ENCODE measurements around the gene USP25.

USP25 gene

DNA sequence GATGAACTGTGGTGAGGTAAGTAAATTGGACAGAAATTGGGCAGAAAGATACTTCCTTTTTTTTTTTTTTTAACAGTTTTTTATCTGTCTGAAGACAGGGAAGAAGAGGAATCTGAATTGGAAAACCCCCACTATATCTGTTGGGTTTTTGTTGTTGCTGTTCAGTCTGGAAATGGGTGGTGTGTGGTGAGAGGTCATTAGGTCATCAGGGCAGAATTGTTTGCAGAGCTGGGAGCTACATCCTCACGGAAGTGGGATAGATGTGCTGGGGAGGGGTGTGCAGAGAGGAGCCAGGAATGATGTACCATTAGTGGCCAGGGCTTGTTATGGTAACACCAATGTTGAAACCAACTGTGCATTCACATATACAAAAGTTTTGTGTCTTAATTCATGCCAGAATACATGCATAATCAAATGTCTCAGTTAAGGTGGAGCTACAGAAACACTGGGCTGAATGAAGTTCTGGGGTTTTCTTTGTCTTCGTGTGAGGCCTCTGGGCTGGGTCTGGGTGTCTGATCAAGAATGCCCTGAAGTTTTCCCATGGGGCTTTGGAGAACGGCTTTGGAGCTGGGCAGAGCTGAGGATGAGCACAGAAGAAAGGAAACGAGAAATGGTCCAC is 12.4 kb downstream of the USP25 start:
- no peak for DNase-seq (ENCODE audit: low spot score)
- no peak overlapping the region for H3K27ac ChIP-seq
- TF ChIP-seq, protein P1, sequence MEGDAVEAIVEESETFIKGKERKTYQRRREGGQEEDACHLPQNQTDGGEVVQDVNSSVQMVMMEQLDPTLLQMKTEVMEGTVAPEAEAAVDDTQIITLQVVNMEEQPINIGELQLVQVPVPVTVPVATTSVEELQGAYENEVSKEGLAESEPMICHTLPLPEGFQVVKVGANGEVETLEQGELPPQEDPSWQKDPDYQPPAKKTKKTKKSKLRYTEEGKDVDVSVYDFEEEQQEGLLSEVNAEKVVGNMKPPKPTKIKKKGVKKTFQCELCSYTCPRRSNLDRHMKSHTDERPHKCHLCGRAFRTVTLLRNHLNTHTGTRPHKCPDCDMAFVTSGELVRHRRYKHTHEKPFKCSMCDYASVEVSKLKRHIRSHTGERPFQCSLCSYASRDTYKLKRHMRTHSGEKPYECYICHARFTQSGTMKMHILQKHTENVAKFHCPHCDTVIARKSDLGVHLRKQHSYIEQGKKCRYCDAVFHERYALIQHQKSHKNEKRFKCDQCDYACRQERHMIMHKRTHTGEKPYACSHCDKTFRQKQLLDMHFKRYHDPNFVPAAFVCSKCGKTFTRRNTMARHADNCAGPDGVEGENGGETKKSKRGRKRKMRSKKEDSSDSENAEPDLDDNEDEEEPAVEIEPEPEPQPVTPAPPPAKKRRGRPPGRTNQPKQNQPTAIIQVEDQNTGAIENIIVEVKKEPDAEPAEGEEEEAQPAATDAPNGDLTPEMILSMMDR (IDR thresholded peaks at IDR 0.05), result no peak
- H3K4me3 ChIP-seq, result no peak overlapping the region

DNA sequence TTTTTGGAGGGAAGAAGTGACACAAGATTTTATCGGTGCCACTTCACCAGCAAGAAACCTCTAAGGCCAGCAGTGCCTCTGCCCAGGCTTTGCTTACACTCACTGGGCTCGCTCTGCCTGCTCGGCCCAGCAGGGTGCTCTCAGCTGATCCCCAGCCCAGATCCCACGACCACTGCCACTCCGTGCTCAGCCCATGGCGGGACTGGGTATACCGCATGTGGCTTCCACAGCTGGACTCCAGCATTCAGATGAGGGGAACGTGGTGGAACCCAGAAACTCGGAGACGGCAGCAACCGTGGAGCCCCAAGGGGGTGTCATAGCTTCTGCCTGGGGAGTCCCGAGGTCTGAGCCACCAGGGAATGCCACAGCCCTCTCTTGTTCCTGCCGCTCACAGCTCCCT is 12.9 kb downstream of the USP25 start:
- DNase-seq (ENCODE audit: low spot score), result no peak
- TF ChIP-seq, protein P1 (IDR thresholded peaks at IDR 0.05), result no peak
- Histone ChIP-seq H3K4me3 (no peak overlapping the region), H3K27ac (no peak overlapping the region)

DNA sequence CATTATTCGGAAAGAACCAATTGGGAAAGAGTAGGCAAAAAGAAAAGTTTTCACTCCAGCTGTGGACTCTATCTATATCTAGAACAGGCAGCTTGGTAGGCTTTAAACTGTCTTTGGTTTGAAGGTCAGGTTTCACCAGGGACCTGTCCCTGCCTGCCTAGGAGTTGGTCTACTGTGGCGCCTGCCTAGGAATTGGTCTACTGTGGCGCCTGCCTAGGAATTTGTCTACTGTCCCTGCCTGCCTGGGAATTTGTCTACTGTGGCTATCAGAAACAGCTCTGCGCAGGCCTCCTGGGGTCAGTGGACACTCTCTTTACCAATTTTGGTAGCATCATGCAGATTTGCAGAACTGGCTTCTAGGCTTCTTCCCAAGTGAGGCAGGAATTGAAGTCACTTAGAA is 13.8 kb downstream of the USP25 start:
- Histone ChIP-seq H3K27ac (no peak overlapping the region), H3K4me3 (no peak overlapping the region)
- TF ChIP-seq, protein P1 (IDR thresholded peaks at IDR 0.05), result no peak
- no peak for DNase-seq (ENCODE audit: low spot score)

DNA sequence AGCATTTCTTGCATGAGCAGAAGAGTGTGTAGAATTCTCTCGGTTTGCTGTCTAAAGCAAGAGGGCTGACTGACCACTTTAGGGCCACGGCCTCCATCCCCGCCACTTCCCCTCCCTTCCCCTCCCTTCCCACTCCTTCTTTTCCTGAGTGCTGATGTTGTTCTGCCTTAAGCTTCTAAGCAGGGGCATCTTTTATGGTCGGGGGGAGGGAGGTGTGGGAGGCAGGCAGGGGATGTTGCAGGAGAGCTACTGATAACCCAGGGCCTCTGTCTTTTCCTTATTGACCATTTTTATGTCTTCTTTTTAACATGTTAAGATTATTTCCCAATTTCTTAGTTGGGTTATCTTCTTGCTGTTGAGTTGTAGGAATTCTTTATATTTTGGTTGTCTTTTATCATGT is 15.1 kb downstream of the USP25 start:
- Histone ChIP-seq H3K4me3 (no peak overlapping the region), H3K27ac (no peak overlapping the region)
- TF ChIP-seq, protein P1 (IDR thresholded peaks at IDR 0.05), result no peak
- no peak for DNase-seq (ENCODE audit: low spot score)

DNA sequence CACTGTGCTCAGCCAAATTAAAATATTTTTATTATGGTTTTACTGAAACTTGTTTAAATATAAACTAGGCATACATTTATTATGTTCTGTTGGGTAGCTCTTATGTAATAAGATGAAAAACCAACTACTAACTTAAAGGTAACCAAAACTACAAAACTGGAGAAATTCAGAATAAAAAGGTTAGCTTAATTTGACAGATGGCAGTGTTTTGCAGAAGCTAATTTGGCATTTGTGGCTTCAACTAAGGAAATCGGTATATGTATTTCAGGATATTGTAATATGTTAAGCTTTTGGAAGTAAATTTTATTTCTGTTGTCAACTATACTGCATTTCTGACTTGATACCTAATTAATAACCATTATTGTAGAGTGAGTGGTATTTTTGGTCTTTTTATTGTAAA is 18.8 kb downstream of the USP25 start:
- no peak overlapping the region for H3K4me3 ChIP-seq

DNA sequence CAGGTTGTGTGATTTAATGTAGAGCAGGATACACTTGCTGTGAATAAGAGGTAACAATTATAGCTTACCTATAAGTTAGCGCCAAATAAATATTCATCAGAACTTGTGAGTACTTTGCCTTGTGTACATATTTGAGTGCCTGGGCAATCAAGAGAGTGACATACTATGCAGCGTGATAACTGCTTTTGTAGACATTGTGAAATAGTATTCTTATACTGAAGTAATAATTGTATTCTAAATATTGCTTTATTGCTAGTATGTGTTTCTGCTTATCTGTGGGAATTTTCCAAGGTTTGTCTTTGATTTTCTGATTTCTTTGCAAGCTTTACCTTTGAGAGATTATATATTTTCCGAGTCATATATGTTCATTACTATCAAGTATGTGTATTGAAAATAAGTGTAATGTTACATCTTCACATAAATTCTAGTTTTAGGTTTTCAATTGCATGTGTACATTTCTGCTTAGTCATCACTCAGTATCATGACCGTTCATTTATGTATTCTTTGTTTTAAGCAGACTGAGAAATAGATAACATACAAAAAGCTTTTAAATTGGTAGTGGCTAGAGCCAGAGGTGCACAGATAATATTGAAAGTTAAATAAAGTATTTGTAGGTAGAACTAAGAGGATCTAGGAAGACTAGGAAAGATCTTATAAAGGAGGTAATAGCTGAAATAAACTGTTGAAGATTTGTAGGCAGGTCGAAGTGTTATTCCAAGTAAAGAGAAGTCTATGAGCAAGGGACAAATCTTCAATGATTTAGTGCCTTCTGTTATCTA is 19.5 kb downstream of the USP25 start:
- TF ChIP-seq, protein P1 (IDR thresholded peaks at IDR 0.05), result no peak
- Histone ChIP-seq H3K4me3 (no peak overlapping the region), H3K27ac (no peak overlapping the region)
- no peak for DNase-seq (ENCODE audit: low spot score)

More for the DNA sequence above, 18.8 kb downstream of the USP25 start:
- TF ChIP-seq, protein P1 (IDR thresholded peaks at IDR 0.05), result no peak
- H3K27ac ChIP-seq, result no peak overlapping the region
- no peak for DNase-seq (ENCODE audit: low spot score)

DNA sequence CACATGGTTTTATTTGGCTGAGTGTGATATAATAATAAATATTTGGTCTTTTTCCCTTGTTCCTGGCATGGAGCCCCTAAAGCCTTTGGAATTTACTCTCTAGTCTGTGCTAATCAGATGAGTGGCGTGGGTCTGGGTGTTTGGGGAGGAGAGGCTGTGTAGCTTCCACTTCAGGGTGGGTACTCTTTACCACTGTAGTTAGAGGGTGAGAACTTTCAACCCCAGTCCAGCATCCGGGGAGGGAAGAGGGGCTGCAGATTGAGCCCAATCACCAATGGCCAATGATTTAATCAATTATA is 20.0 kb downstream of the USP25 start:
- no peak overlapping the region for H3K27ac ChIP-seq
- DNase-seq (ENCODE audit: low spot score), result no peak
- TF ChIP-seq, protein P1 (IDR thresholded peaks at IDR 0.05), result no peak

More for the DNA sequence above, 20.0 kb downstream of the USP25 start:
- no peak overlapping the region for H3K4me3 ChIP-seq

Data from coronary artery (tissue), 2 donors.